ENCODE data around the gene NOX5.

- TF ChIP-seq CEBPB (IDR thresholded peaks at IDR 0.05) = no peak
- TF ChIP-seq CTCF (IDR thresholded peaks at IDR 0.05) = no peak
- no peak for TF ChIP-seq NFE2L2 (conservative IDR thresholded peaks at IDR 0.05; ENCODE audit: low read length)
- TF ChIP-seq POLR2A (IDR thresholded peaks at IDR 0.05; ENCODE audit: low read length) = no peak
- no peak for TF ChIP-seq MAX (IDR thresholded peaks at IDR 0.05)
- no peak for TF ChIP-seq ESRRA (IDR thresholded peaks at IDR 0.05; ENCODE audit: borderline replicate concordance, low read length)
- TF ChIP-seq TP53 (CRISPR knock-in tag; IDR thresholded peaks at IDR 0.05) = no peak
- no peak for TF ChIP-seq MYC (IDR thresholded peaks at IDR 0.05; ENCODE audit: borderline replicate concordance, low read length)
- no peak for TF ChIP-seq BCL3 (IDR thresholded peaks at IDR 0.05)
- TF ChIP-seq SMC3 (IDR thresholded peaks at IDR 0.05) = no peak
- no peak for TF ChIP-seq CHD2 (IDR thresholded peaks at IDR 0.05; ENCODE audit: low read length, partially characterized antibody)
- no peak for TF ChIP-seq ZC3H11A (IDR thresholded peaks at IDR 0.05)
- TF ChIP-seq ZSCAN20 (CRISPR knock-in tag; IDR thresholded peaks at IDR 0.05) = no peak
- TF ChIP-seq RFX5 (IDR thresholded peaks at IDR 0.05) = no peak
Measured at GRCh38 chr15:69086427-69087204, 72.1 kb downstream of the NOX5 start.

Measured in A549 (cell line).